GM21723 (cell line): ENCODE data around the gene BID.

Experiments used
- ATAC-seq: cut with Tn5 transposase; IDR thresholded peaks from one replicate; pipeline ENCODE4 v1.9.1; 2021; ENCODE audit warnings: mild to moderate bottlenecking, moderate library complexity; ENCODE audit not compliant: unreplicated experiment

The BID gene

GRCh38 chr22:17803609-17804270 lies 29.5 kb upstream of the BID start:
- ATAC-seq: no peak

DNA sequence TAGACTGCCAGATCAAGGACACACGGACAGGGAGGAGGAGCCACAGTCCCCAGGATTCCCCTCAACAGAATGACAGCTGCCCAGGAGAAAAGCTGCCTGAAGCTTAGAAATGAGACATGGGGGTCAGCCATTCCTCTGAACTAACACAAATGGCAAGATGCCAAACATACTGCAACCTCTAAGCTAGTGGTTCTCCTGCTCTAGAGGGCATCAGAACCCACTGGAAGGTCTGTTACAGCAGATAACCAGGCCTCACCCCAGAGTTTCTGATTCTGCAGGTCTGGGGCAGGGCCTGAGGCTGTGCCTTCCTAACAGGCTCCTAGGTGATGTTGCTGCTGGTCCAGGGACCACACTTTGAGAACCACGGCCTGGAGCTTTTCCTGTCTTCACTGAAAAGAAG lies 28.6 kb upstream of the BID start:
- no peak for ATAC-seq

- no peak for ATAC-seq
Observed at GRCh38 chr22:17802411-17802810, 28.1 kb upstream of the BID start.

DNA sequence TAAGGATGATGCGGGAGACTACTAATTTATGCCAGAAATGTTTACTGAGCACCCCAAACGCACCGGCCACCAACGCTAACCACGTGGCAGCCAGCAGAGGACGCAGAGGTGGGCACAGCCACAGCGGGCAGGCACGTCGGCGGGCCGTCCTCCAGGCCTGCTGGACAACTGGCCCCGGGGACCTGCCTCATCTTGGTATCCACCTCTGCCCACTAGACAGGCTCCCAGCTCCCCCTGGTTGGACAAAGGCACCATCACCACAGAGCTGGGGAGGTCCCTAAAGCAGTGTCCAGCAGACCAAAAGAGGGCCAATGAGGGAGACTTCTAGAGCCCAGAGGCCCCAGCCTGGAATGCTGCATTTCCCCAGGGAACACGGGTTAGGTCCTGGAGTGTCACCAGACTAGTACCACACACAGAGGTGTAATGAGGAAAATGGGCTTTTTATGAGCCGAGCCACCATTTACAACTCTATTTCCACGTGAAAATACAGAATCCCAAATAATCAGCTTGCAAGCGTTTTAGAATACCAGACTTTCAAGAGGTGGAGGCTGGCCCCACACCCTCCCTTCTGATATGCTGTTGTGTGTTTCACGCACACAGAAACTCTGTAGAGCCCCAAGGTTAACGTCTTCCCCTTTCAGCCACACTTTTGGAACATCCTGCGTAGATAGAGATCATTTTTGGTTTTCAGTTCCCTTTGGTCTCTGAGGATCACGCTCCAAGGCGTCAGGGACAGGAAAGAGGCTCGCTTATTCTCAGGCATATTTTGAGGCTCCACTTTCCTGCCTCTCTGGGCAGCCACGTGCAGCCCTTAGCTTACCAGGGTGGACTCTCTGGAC lies 23.7 kb upstream of the BID start:
- peak; percentile 41 for ATAC-seq

DNA sequence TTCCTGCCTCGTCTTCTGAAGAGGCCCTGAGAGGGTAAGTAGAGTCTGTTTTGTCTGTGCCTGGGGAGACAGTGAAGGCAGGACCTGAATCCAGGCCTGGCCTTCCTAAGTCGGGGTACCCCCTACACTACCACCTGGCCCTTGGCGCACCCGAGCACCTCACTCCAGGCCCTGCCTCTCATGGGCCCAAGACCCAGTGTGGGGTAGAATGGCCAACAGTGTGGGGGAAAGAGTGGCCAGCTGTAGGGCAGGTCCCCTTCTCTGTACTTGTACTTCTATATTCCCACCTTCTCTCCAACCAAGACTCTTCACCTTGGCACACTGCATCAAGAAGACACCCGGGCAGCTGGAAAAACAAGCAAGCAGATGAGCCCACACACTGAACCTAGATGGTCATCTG lies 22.4 kb upstream of the BID start:
- ATAC-seq: no peak

GRCh38 chr22:17795661-17796548 lies 21.6 kb upstream of the BID start:
- no peak for ATAC-seq

- no peak for ATAC-seq
Observed at GRCh38 chr22:17794726-17795542, 20.7 kb upstream of the BID start.

GRCh38 chr22:17792854-17793434 lies 18.7 kb upstream of the BID start:
- no peak for ATAC-seq

DNA sequence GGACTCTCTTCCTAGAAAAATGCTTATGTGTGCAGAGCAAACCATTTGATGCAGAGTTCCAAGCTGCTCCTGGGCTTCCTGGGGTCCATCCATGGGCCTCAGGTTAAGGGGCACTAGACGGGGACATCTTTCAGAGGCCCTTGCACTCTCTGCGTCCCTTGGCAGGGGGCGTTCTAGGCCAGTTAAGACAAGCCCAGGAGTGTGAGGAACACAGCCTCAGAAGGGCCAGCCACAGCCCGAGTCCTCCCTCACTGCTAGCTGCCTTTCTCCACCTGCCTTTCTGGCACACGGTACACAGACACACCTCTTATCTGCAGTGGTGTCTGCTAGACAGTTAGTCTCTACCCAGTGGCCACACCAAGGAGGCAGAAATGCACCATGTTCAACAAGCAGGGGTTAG lies 18.0 kb upstream of the BID start:
- no peak for ATAC-seq

GRCh38 chr22:17791196-17791595 lies 16.9 kb upstream of the BID start:
- no peak for ATAC-seq

DNA sequence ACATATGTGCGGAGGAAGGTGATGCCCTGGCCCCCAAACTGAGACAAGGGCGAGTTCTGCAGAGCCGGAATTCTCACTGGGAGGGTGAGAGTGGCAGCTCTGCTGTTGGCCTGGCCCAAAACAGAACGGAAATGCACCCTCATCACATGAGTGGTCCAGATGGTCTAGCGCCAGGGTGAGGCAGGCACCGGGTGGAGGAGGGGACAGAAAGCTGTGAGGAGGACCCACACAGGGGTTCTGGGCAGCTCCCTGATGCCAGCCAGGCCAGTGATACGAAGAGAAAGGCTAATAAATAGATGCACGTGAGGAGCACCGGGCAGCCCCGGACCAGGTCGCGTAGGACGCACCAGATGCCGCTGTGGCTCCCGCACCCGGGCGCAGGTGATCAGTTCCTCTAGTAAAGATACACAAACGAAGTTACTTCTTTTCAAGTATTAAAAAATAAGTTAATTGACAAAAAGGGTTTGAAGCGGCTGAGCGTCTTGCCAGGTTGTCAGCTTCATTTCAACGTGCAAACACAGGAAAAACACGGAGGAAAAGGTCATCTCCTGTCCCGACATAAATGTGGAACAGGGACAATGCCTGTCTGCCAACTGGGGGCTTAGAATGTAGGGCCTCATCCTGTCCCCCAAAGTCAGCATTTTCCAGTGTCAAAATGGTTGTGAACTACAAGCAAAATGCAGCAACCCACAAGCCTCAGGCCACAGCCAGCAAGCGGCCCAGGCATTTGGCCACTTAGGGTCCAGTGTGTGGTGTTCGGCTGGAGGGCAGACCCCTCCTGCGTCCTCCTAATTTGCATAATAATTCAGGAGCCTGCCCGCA lies 15.3 kb upstream of the BID start:
- no peak for ATAC-seq

GRCh38 chr22:17788528-17789378 lies 14.5 kb upstream of the BID start:
- no peak for ATAC-seq

DNA sequence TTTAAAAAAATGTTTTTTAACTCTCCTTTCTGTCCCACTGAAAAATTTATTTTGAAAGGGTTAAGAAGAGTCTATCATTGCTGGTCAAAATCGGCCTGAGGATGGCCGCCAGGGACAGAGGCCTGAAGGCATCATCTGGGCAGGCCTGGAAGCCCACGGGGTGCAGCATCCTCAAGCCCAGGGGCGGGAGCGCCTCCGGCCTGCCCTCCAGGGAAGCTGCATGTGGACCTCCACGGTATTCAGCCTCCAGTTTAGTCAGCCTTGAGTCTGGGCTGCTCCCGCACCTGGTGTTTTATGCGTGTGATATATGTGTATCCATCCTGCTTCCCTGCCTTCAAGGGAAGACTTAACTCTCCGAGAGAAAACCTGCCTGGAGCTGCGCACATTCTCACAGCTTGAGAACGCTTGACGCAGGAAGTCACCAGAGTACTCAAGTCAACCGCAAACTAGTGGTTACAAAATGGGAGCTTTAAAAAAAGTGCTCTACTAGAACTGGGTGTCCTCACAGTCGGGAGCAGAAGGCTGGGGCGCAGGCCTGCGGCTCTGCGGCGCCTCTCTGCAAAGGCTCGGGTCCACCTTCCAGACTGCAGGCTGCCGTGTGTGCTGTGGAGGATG lies 13.6 kb upstream of the BID start:
- ATAC-seq: no peak

GRCh38 chr22:17787241-17787640 lies 13.0 kb upstream of the BID start:
- ATAC-seq: no peak

DNA sequence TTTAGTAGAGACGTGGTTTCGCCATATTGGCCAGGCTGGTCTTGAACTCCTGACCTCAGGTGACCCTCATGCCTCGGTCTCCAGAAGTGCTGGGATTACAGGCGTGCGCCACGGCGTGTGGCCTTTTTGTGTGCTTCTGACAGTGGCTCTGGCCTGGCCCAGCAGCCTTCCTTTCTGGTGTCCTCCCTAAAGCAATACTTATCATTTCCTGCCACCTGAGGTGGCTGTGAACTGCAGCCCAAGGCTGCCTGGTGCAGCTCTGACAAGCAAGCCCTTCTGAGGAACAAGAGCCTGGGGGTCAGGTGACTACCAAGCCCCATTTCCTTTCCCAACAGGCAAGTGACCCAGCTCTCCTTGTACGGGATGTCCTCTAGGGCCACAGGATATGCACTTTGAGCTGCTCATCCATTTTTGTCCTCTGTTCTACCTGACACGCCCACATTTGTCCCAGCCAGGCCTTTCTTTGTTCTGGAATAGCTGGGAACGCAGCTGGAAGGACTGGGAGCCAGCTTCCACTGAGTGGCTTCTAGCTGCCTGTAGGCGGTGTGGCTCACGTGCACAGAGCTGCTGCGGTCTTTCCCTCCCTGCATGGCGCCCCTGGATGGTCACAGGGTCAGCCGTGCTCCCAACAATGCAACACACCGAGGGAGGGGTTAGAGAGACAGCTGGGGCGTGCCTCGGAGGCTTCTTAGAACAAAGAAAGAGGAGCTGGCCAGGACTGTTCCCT lies 12.3 kb upstream of the BID start:
- no peak for ATAC-seq

GRCh38 chr22:17785185-17786184 lies 11.2 kb upstream of the BID start:
- ATAC-seq: no peak
